Mesendoderm (in vitro differentiated cells): ENCODE data around the gene PTPRM.
A peak's percentile ranks its signal among the peaks of the same experiment; 100 is the strongest.

Experiments
- DNase-seq: peaks from one replicate; pipeline ENCODE4 v3.0.0; 2013
- H2AK5ac ChIP-seq: 2 replicates; pipeline ENCODE4 v1.6.1; 2013; ENCODE audit warnings: low read length, inconsistent platforms
- H2BK120ac ChIP-seq: 2 replicates; pipeline ENCODE4 v1.6.1; 2013; ENCODE audit warnings: low read depth, mild to moderate bottlenecking, low read length, moderate library complexity, mixed read lengths
- H2BK15ac ChIP-seq: replicated peaks from 2 replicates; pipeline ENCODE4 v1.6.1; 2013; ENCODE audit warnings: low read depth, mild to moderate bottlenecking, moderate library complexity
- H2BK5ac ChIP-seq: 2 replicates; pipeline ENCODE4 v1.6.1; 2013; ENCODE audit warnings: low read length, inconsistent platforms
- H3K18ac ChIP-seq: 2 replicates; pipeline ENCODE4 v1.6.1; 2013; ENCODE audit warnings: mild to moderate bottlenecking, low read length, mixed read lengths
- H3K23ac ChIP-seq: one replicate; pipeline ENCODE4 v1.6.1; 2013; ENCODE audit warnings: low read length
- H3K27ac ChIP-seq: 2 replicates; pipeline ENCODE4 v1.5.1; 2013; ENCODE audit warnings: low read depth, mild to moderate bottlenecking, inconsistent platforms, low read length, moderate library complexity
- H3K27me3 ChIP-seq: 2 replicates; pipeline ENCODE4 v1.6.1; 2013; ENCODE audit warnings: low read length, control low read depth, mild to moderate bottlenecking, inconsistent platforms; ENCODE audit not compliant: insufficient read depth, poor library complexity
- H3K36me3 ChIP-seq: 2 replicates; pipeline ENCODE4 v1.6.1; 2013; ENCODE audit warnings: low read length, inconsistent platforms; ENCODE audit not compliant: control insufficient read depth, insufficient read depth
- H3K4ac ChIP-seq: one replicate; pipeline ENCODE4 v1.6.1; 2013; ENCODE audit warnings: low read depth, mild to moderate bottlenecking, low read length, moderate library complexity
- H3K4me1 ChIP-seq: 2 replicates; pipeline ENCODE4 v1.6.1; 2013; ENCODE audit warnings: low read depth, low read length, inconsistent platforms; ENCODE audit not compliant: control insufficient read depth
- H3K4me2 ChIP-seq: 2 replicates; pipeline ENCODE4 v1.6.1; 2013; ENCODE audit warnings: low read length
- H3K4me3 ChIP-seq: 2 replicates; pipeline ENCODE4 v1.5.1; 2013; ENCODE audit warnings: mild to moderate bottlenecking, low read length
- H3K56ac ChIP-seq: one replicate; pipeline ENCODE4 v1.6.1; 2013; ENCODE audit warnings: low read length
- H3K79me1 ChIP-seq: 2 replicates; pipeline ENCODE4 v1.6.1; 2013; ENCODE audit warnings: low read length, inconsistent platforms
- H3K79me2 ChIP-seq: 2 replicates; pipeline ENCODE4 v1.6.1; 2013; ENCODE audit warnings: mild to moderate bottlenecking, low read length; ENCODE audit not compliant: control insufficient read depth, insufficient read depth
- H3K9ac ChIP-seq: 2 replicates; pipeline ENCODE4 v1.6.1; 2013; ENCODE audit warnings: low read length, inconsistent platforms
- H4K5ac ChIP-seq: one replicate; pipeline ENCODE4 v1.6.1; 2013; ENCODE audit warnings: low read length
- H4K8ac ChIP-seq: one replicate; pipeline ENCODE4 v1.6.1; 2013; ENCODE audit warnings: low read depth, mild to moderate bottlenecking, control low read depth, low read length, moderate library complexity
- WGBS: extraction: QIAGEN DNeasy Blood & Tissue Kit; methylation state at CpG from one replicate; pipeline ENCODE4 v1.1.7; 2013; ENCODE audit warnings: low lambda C conversion rate, missing lambda C conversion rate; ENCODE audit not compliant: insufficient coverage; ENCODE audit errors: extremely low coverage; 5-methylcytosine and 5-hydroxymethylcytosine counted together

PTPRM gene

DNA sequence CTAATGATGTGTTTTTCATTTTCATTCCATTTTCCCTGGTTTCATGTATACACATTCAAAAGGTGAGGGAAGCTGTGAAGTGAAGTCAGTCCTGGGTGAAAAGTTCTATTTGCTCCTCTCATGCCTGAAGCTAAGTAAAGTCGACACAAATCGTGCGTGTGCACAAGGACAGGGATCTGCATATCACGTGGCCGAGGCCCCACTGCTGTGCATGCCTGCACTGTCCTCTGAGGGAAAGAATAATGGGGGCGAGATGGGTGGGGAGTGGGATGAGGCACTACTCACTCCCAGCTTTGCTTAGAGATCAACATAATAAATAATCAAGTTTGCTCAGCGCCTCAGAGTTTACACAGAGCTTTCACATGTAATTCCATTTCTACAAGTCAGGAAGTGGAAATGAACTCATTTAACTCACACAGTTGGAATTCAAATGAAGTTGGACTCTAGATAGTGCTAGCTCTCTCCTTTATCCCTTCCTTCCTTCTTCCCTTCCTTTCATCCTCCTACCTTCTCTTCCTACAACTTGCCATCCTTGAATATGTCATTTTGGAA, 5.1 kb upstream of the PTPRM start:
- no peak overlapping the region for H3K4me2 ChIP-seq
- H2BK120ac ChIP-seq: no peak overlapping the region
- H2BK15ac ChIP-seq: no peak overlapping the region
- no peak overlapping the region for H3K23ac ChIP-seq
- H3K9ac ChIP-seq: no peak overlapping the region
- no peak for DNase-seq
- H4K5ac ChIP-seq: no peak overlapping the region
- no peak overlapping the region for H2BK5ac ChIP-seq
- H3K4me1 ChIP-seq: no peaks in the 10 kb centered on the region
- no CpG with 5 or more reads among the region's 7 CpGs for WGBS
- H2AK5ac ChIP-seq: no peak overlapping the region
- no peaks in the 10 kb centered on the region for H3K36me3 ChIP-seq
- H3K79me2 ChIP-seq: no peaks in the 10 kb centered on the region
- no peak overlapping the region for H3K56ac ChIP-seq
- H4K8ac ChIP-seq: no peak overlapping the region
- H3K4me3 ChIP-seq: no peak overlapping the region
- H3K79me1 ChIP-seq: no peaks in the 10 kb centered on the region
- H3K27ac ChIP-seq: no peak overlapping the region
- no peaks in the 10 kb centered on the region for H3K27me3 ChIP-seq
- no peak overlapping the region for H3K18ac ChIP-seq
- no peak overlapping the region for H3K4ac ChIP-seq

DNA sequence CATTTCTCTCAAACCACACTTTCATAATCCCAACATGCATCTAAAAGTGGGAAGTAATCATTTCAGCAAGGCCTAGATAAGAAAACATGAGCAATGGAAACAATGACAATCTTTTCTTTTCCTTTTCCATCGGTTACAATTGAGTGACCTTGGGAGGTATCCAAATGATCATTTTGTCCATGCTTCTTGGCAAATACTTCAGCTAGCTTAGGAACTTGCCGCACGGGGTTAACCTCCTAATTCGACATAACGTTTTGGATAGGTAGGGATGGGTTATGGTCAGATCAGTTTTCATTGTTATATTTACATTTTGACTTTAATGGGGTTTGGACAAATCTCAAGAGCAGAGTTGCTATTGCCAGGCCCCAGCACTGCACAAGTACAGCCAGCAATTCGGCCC, 4.6 kb upstream of the PTPRM start:
- no peaks in the 10 kb centered on the region for H3K4me1 ChIP-seq
- H4K8ac ChIP-seq: no peak overlapping the region
- H2BK5ac ChIP-seq: no peak overlapping the region
- no peaks in the 10 kb centered on the region for H3K27me3 ChIP-seq
- H2BK120ac ChIP-seq: no peak overlapping the region
- no peak overlapping the region for H3K4me3 ChIP-seq
- no peak overlapping the region for H3K4ac ChIP-seq
- H3K79me2 ChIP-seq: no peaks in the 10 kb centered on the region
- no peak overlapping the region for H3K23ac ChIP-seq
- no peak for DNase-seq
- H4K5ac ChIP-seq: no peak overlapping the region
- H3K56ac ChIP-seq: no peak overlapping the region
- H3K18ac ChIP-seq: no peak overlapping the region
- H2AK5ac ChIP-seq: no peak overlapping the region
- H3K36me3 ChIP-seq: no peaks in the 10 kb centered on the region
- no CpG with 5 or more reads among the region's 6 CpGs for WGBS
- H3K79me1 ChIP-seq: no peaks in the 10 kb centered on the region
- no peak overlapping the region for H3K4me2 ChIP-seq
- no peak overlapping the region for H2BK15ac ChIP-seq
- no peak overlapping the region for H3K27ac ChIP-seq
- H3K9ac ChIP-seq: no peak overlapping the region

DNA sequence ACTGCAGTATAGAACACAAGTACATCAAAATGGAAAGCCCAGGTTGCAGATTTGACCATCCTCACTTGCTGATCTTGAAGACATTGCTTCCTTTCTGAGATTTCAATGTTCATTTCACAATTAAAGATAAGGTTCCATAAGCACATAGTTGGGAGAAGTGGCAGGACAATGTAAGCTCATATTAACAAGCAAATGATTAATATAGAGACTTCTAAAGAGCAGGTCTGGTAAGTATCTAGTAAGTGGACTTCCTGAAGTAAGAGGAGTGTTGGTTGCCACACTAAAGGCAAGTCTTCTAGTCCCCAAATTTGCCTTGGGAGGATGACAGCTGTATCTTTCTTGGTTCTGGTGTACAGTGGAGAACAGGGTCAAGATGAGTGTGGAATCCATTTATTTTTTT, 1.4 kb upstream of the PTPRM start:
- H4K5ac ChIP-seq: no peak overlapping the region
- no peak overlapping the region for H2BK15ac ChIP-seq
- H3K56ac ChIP-seq: no peak overlapping the region
- H3K79me2 ChIP-seq: peaks cover 6% of the 10 kb centered on the region
- no peak overlapping the region for H2AK5ac ChIP-seq
- H3K18ac ChIP-seq: no peak overlapping the region
- peaks cover 2% of the 10 kb centered on the region for H3K4me1 ChIP-seq
- H3K27me3 ChIP-seq: no peaks in the 10 kb centered on the region
- H3K4me3 ChIP-seq: no peak overlapping the region
- no peaks in the 10 kb centered on the region for H3K79me1 ChIP-seq
- H4K8ac ChIP-seq: no peak overlapping the region
- H2BK120ac ChIP-seq: no peak overlapping the region
- H3K23ac ChIP-seq: no peak overlapping the region
- no peak overlapping the region for H3K4me2 ChIP-seq
- no peaks in the 10 kb centered on the region for H3K36me3 ChIP-seq
- H3K9ac ChIP-seq: no peak overlapping the region
- no peak for DNase-seq
- H2BK5ac ChIP-seq: no peak overlapping the region
- H3K27ac ChIP-seq: no peak overlapping the region
- H3K4ac ChIP-seq: no peak overlapping the region

DNA sequence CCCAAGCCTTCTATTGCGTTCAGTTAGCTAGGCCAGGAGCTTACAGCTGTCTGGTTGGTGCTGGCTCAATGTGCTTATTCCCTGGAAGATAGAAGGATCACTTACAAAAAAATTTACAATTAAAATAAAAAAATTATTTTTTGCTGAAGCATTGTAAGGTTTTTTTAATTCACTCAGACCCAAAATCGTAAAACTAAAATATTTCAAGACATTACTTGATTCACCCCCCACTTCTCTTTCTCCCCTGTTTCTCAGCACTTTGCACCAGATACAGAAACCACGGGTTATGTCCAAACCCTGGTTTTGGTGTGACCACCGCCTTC, 911 bp upstream of the PTPRM start:
- H3K27ac ChIP-seq: peak overlapping the region; percentile 59
- no CpG with 5 or more reads among the region's 4 CpGs for WGBS

DNA sequence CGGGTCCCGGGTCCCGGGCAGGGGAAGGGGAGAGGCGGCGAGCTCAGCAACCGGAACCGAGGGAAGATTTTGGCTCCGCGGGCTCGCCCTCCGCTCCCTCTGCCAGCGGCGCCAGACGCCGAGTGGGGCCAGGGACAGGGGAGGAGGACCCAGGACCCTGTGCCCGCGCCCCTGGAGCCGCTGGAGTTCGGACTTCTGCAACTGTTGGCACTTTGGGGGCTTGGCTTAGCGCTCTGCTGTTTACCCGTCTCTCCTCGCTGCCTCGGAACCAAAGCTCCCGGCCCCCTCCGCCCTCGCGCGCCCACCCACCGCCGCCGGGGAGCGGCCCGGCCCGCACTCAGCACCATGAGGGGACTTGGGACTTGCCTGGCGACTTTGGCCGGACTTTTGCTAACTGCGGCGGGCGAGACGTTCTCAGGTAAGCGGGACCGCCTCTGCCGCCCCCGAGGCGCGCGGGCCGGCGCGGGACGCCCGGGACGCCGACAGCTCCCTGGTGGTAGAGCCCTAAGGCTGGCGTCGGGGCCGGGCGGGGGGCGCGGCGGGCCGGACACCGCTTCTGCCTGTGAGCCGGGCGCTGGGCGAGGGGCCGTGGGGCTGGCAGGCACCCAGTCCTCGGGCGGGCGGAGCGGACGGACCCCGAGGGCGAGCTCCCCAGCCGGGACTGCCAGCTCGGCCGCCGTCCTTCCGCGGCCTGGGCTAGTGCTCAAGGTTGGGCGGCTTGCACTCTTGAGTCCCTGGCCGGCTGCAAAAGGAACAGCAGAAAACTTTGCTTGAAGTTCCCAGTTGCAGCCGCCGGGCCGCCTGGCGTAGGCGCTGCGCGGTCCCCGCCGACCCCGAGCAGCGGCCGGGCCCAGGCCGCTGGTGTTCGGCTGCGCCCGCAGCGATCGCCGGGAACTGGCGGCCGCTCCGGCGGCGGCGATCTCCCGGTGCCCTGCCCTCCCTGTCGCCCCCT, 634 bp downstream of the PTPRM start:
- H2AK5ac ChIP-seq: no peak overlapping the region
- peak overlapping the region; percentile 75 for H3K4me3 ChIP-seq
- peaks cover 6% of the 10 kb centered on the region for H3K79me2 ChIP-seq
- peaks cover 2% of the 10 kb centered on the region for H3K4me1 ChIP-seq
- peak overlapping the region; percentile 75 for H3K18ac ChIP-seq
- H2BK120ac ChIP-seq: peak overlapping the region; percentile 19
- H4K8ac ChIP-seq: no peak overlapping the region
- H3K4ac ChIP-seq: peak overlapping the region; percentile 58
- H3K27me3 ChIP-seq: no peaks in the 10 kb centered on the region
- WGBS: no CpG with 5 or more reads among the region's 109 CpGs
- H3K23ac ChIP-seq: no peak overlapping the region
- H3K56ac ChIP-seq: peak overlapping the region; percentile 91
- H3K27ac ChIP-seq: peak overlapping the region; percentile 79
- no peak overlapping the region for H2BK15ac ChIP-seq
- H3K79me1 ChIP-seq: no peaks in the 10 kb centered on the region
- H4K5ac ChIP-seq: no peak overlapping the region
- H3K36me3 ChIP-seq: no peaks in the 10 kb centered on the region
- peak overlapping the region; percentile 69 for H2BK5ac ChIP-seq
- peak; percentile 79 for DNase-seq
- peak overlapping the region; percentile 75 for H3K4me2 ChIP-seq
- peak overlapping the region; percentile 87 for H3K9ac ChIP-seq

More for the DNA sequence above, 911 bp upstream of the PTPRM start:
- no peak overlapping the region for H2BK15ac ChIP-seq
- no peak overlapping the region for H4K8ac ChIP-seq
- H3K23ac ChIP-seq: no peak overlapping the region
- H3K18ac ChIP-seq: peak overlapping the region; percentile 97
- H3K9ac ChIP-seq: peak overlapping the region; percentile 83
- no peak overlapping the region for H2BK5ac ChIP-seq
- peak overlapping the region; percentile 83 for H3K4me2 ChIP-seq
- no peaks in the 10 kb centered on the region for H3K79me1 ChIP-seq
- no peaks in the 10 kb centered on the region for H3K27me3 ChIP-seq
- no peak overlapping the region for H2AK5ac ChIP-seq
- DNase-seq: no peak
- no peak overlapping the region for H2BK120ac ChIP-seq
- H3K4ac ChIP-seq: no peak overlapping the region
- no peak overlapping the region for H4K5ac ChIP-seq
- H3K36me3 ChIP-seq: no peaks in the 10 kb centered on the region
- peaks cover 2% of the 10 kb centered on the region for H3K4me1 ChIP-seq
- H3K79me2 ChIP-seq: peaks cover 6% of the 10 kb centered on the region
- peak overlapping the region; percentile 57 for H3K4me3 ChIP-seq
- H3K56ac ChIP-seq: peak overlapping the region; percentile 88
